ENCODE results near the gene SCD. TPM values are rescaled to one million over a fixed set of nuclear protein-coding genes. Genes with fewer than 3 reads are reported as not detected.
"Not testable (repeated sequence)": the region's sequence is repeated elsewhere in the genome, so short reads cannot be mapped to it uniquely, and the experiment has no call there.

The SCD gene
- total RNA-seq, 1 donor from 2014 or later = 278 TPM

- no peak for DNase-seq (ENCODE audit: low spot score)
- no peak overlapping the region for H3K27ac Mint-ChIP-seq
- intact Hi-C loops (cut with micrococcal nuclease) = loop anchor here (1.0 to 5.0 kb wide), 6 partner anchors 19 to 750 kb away; partner anchors contain the start of genes NDUFB8 and SLC25A28
- H3K27me3 Mint-ChIP-seq (ENCODE audit: low read depth) = no peaks in the 10 kb centered on the region
- H3K9me3 Mint-ChIP-seq = no peaks in the 10 kb centered on the region
- H3K4me1 Mint-ChIP-seq (ENCODE audit: low read depth) = peaks cover 38% of the 10 kb centered on the region
- H3K36me3 Mint-ChIP-seq (ENCODE audit: low read depth) = no peaks in the 10 kb centered on the region
- H3K4me3 Mint-ChIP-seq (ENCODE audit: low read depth) = no peak overlapping the region
These were observed 25.6 kb downstream of the SCD start for GRCh38 chr10:100372415-100373297.

- Mint-ChIP-seq H3K36me3 (ENCODE audit: low read depth) (peaks cover 2% of the 10 kb centered on the region), H3K27ac (no peak overlapping the region), H3K9me3 (no peaks in the 10 kb centered on the region), H3K4me1 (ENCODE audit: low read depth) (peaks cover 40% of the 10 kb centered on the region), H3K4me3 (ENCODE audit: low read depth) (no peak overlapping the region), H3K27me3 (ENCODE audit: low read depth) (no peaks in the 10 kb centered on the region)
- intact Hi-C loops (cut with micrococcal nuclease) = loop anchor here (1.0 to 5.0 kb wide), 7 partner anchors 18 to 751 kb away; partner anchors contain the start of genes BLOC1S2, NDUFB8 and SLC25A28
- peak; percentile 86 for DNase-seq (ENCODE audit: low spot score)
These were observed 26.5 kb downstream of the SCD start for GRCh38 chr10:100373298-100374199.

GRCh38 chr10:100374200-100374655 is 27.2 kb downstream of the SCD start:
- Mint-ChIP-seq H3K27ac (no peak overlapping the region), H3K4me3 (ENCODE audit: low read depth) (no peak overlapping the region), H3K9me3 (no peaks in the 10 kb centered on the region), H3K4me1 (ENCODE audit: low read depth) (peaks cover 40% of the 10 kb centered on the region), H3K36me3 (ENCODE audit: low read depth) (peaks cover 2% of the 10 kb centered on the region), H3K27me3 (ENCODE audit: low read depth) (no peaks in the 10 kb centered on the region)
- intact Hi-C loops (cut with micrococcal nuclease) = loop anchor here (1.0 to 5.0 kb wide), 4 partner anchors 37 to 752 kb away; partner anchors contain the start of genes BLOC1S2, NDUFB8 and SLC25A28
- no peak for DNase-seq (ENCODE audit: low spot score)

- not testable (repeated sequence) for H3K4me3 Mint-ChIP-seq (ENCODE audit: low read depth); DNase-seq (ENCODE audit: low spot score); H3K36me3 Mint-ChIP-seq (ENCODE audit: low read depth); H3K27me3 Mint-ChIP-seq (ENCODE audit: low read depth); H3K27ac Mint-ChIP-seq; H3K9me3 Mint-ChIP-seq
- intact Hi-C loops (cut with micrococcal nuclease) = loop anchor here (1.0 to 5.0 kb wide), 4 partner anchors 38 to 753 kb away; partner anchors contain the start of genes BLOC1S2, NDUFB8 and SLC25A28
- H3K4me1 Mint-ChIP-seq (ENCODE audit: low read depth) = peaks cover 36% of the 10 kb centered on the region
These were observed 27.8 kb downstream of the SCD start for GRCh38 chr10:100374677-100375353.

GRCh38 chr10:100376656-100377055 is 29.6 kb downstream of the SCD start:
- H3K27me3 Mint-ChIP-seq (ENCODE audit: low read depth); H3K9me3 Mint-ChIP-seq; intact Hi-C loops (cut with micrococcal nuclease); H3K4me3 Mint-ChIP-seq (ENCODE audit: low read depth); DNase-seq (ENCODE audit: low spot score): not testable (repeated sequence)
- H3K4me1 Mint-ChIP-seq (ENCODE audit: low read depth) = peaks cover 21% of the 10 kb centered on the region
- peaks cover 12% of the 10 kb centered on the region for H3K36me3 Mint-ChIP-seq (ENCODE audit: low read depth)
- peak overlapping the region; percentile 31 for H3K27ac Mint-ChIP-seq

- Mint-ChIP-seq H3K27me3 (ENCODE audit: low read depth) (no peaks in the 10 kb centered on the region), H3K4me1 (ENCODE audit: low read depth) (peaks cover 21% of the 10 kb centered on the region), H3K4me3 (ENCODE audit: low read depth) (no peak overlapping the region), H3K27ac (no peak overlapping the region), H3K9me3 (no peaks in the 10 kb centered on the region), H3K36me3 (ENCODE audit: low read depth) (peaks cover 24% of the 10 kb centered on the region)
- no peak for DNase-seq (ENCODE audit: low spot score)
- intact Hi-C loops (cut with micrococcal nuclease) = no loop called here
These were observed 30.8 kb downstream of the SCD start for GRCh38 chr10:100377830-100378229.

DNA sequence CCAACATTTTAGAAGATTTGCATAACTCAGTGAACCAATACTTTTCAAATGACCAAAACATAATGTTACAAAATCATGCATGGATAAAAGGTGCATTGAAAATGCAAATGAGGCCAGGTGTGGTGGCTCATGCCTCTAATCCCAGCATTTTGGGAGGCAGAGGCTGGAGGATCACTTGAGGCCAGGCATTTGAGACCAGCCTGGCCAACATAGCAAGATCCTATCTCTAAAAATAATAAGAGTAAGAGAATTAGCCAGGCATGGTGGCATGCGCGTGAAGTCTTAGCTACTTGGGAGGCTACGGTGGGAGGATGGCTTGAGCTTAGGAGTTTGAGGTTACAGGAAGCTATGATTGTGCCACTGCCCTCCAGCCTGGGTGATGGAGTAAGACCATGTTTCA is 33.4 kb downstream of the SCD start:
- Mint-ChIP-seq H3K9me3 (no peaks in the 10 kb centered on the region), H3K27me3 (ENCODE audit: low read depth) (no peaks in the 10 kb centered on the region), H3K4me3 (ENCODE audit: low read depth) (no peak overlapping the region), H3K36me3 (ENCODE audit: low read depth) (peaks cover 41% of the 10 kb centered on the region), H3K27ac (no peak overlapping the region), H3K4me1 (ENCODE audit: low read depth) (peaks cover 14% of the 10 kb centered on the region)
- DNase-seq (ENCODE audit: low spot score) = no peak
- intact Hi-C loops (cut with micrococcal nuclease) = no loop called here

DNA sequence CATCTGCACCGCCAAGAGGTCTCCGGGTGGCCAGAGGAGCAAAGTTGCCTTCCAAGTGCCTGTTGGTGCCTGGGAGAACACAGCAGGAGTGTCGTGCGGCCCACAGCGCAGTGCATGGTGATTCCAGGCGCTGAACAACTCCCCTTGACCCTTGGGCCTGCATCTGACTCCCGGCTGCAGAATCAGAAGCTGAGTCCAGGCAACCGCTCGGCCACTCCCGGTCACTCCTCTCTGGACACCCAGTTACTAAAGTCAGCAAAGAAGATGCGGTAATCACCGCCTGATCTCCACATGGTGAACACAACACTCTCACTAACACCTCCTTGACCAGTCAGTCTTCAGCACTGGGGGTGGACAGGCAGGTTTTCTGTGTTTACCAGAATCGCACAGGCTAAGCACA is 35.5 kb downstream of the SCD start:
- Mint-ChIP-seq H3K27ac (no peak overlapping the region), H3K4me3 (ENCODE audit: low read depth) (no peak overlapping the region), H3K27me3 (ENCODE audit: low read depth) (no peaks in the 10 kb centered on the region), H3K9me3 (no peaks in the 10 kb centered on the region), H3K4me1 (ENCODE audit: low read depth) (peaks cover 5% of the 10 kb centered on the region), H3K36me3 (ENCODE audit: low read depth) (peaks cover 52% of the 10 kb centered on the region)
- no peak for DNase-seq (ENCODE audit: low spot score)
- intact Hi-C loops (cut with micrococcal nuclease) = no loop called here

DNA sequence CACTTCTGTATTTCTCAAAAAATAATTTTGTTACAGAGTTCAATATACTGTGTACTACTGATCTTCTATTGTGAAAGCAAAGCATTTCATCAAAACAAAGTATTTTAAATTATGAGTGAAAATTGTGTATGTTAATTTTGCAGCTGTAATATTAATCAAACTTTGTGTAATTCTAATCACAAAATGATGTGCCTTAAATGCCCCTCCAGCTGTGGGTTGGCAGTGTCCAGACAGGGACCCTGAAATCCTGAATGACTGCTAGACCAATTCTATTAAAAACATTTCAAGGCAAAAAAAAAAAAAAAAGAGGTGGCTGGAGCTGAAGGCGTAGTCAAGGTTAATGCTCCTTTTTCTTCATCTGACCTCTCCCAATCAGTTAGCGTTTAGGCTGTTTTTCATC is 36.2 kb downstream of the SCD start:
- Mint-ChIP-seq H3K9me3 (no peaks in the 10 kb centered on the region), H3K27me3 (ENCODE audit: low read depth) (no peaks in the 10 kb centered on the region), H3K27ac (no peak overlapping the region), H3K4me1 (ENCODE audit: low read depth) (peaks cover 2% of the 10 kb centered on the region), H3K36me3 (ENCODE audit: low read depth) (peaks cover 58% of the 10 kb centered on the region), H3K4me3 (ENCODE audit: low read depth) (no peak overlapping the region)
- intact Hi-C loops (cut with micrococcal nuclease) = no loop called here
- no peak for DNase-seq (ENCODE audit: low spot score)

DNA sequence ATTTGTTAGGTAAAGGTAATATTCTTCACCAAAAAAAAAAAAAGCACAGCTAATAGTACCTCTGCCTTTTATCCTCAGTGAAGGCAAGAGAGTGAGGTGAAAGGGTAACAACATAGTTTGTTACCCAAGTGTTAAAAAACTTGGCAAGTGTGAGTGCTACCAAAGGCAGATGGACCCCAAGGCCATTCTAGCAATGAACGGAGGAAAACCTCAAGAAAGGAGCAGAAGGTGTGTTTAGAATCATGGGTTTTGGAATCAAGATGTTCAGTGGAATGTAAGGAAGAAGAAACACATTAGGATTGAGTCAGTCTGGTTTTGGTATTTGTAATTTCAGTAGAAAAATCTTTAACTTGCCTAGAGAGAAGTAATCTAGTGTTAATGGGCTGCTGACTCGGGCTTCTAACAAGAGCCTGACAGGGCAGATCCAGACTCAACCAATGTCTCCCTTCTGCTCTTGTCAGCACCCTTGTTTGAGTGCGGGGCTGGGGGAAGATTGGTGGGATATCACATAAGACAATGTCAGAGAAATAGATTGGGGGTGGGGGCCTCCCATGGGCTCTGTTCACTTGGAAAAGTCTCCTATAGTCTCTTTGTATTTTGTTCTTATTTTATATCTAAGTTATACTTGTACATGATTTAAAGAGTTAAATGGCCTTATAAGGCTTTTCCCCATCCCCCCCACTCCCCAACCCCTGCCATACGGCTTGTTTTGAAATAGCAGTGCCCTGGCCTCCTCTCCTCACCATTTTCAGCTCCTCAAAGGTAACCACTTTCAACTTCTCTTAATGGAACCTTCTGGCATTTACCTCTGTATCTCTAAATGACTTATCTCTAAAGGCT is 44.4 kb downstream of the SCD start:
- H3K9me3 Mint-ChIP-seq = no peaks in the 10 kb centered on the region
- peaks cover 15% of the 10 kb centered on the region for H3K4me1 Mint-ChIP-seq (ENCODE audit: low read depth)
- intact Hi-C loops (cut with micrococcal nuclease) = loop anchor here (1.0 to 5.0 kb wide), 2 partner anchors 18 to 44 kb away; partner anchors contain the start of gene SCD
- H3K4me3 Mint-ChIP-seq (ENCODE audit: low read depth) = no peak overlapping the region
- no peak for DNase-seq (ENCODE audit: low spot score)
- peaks cover 12% of the 10 kb centered on the region for H3K36me3 Mint-ChIP-seq (ENCODE audit: low read depth)
- H3K27me3 Mint-ChIP-seq (ENCODE audit: low read depth) = no peaks in the 10 kb centered on the region
- H3K27ac Mint-ChIP-seq = peak overlapping the region; percentile 43

- intact Hi-C loops (cut with micrococcal nuclease) = loop anchor here (5.0 kb wide), 1 partner anchor 45 kb away; the partner anchor contains the start of gene SCD
These were observed 45.6 kb downstream of the SCD start for GRCh38 chr10:100392686-100393003.

More at GRCh38 chr10:100392686-100393003, 45.6 kb downstream of the SCD start:
- no peak for DNase-seq (ENCODE audit: low spot score)
- Mint-ChIP-seq H3K9me3 (no peaks in the 10 kb centered on the region), H3K27me3 (ENCODE audit: low read depth) (no peaks in the 10 kb centered on the region), H3K36me3 (ENCODE audit: low read depth) (peaks cover 8% of the 10 kb centered on the region), H3K27ac (no peak overlapping the region), H3K4me1 (ENCODE audit: low read depth) (peaks cover 15% of the 10 kb centered on the region), H3K4me3 (ENCODE audit: low read depth) (no peak overlapping the region)

Data from activated T-helper 2 cell treated with anti-CD3 and anti-CD28 coated beads, Interferon-gamma antibody, Interleukin-2, Interleukin-4, amounts not matched to agents 10 μg/mL and 5 μg/mL and 100 μg/mL, durations not matched to agents 14 hours and 24 hours and 36 hours (primary cell).